Natural killer cell treated with Interleukin-12 subunit alpha and Interleukin-12 subunit beta and Interleukin-15 and Interleukin-18, amount 100 ng/mL, for 72 hours (primary cell): ENCODE measurements around the gene GMPPB. TPM values are rescaled to one million over a fixed set of nuclear protein-coding genes. Genes with fewer than 3 reads are reported as not detected.
A peak's percentile ranks its signal among the peaks of the same experiment; 100 is the strongest.
"Not testable (repeated sequence)": the region's sequence is repeated elsewhere in the genome, so short reads cannot be mapped to it uniquely, and the experiment has no call there.

ENCODE experiments used
- ATAC-seq, 2 donors: fragments of 150-1000 bp; cut with Tn5 transposase in 1 of 2; sonication (Bioruptor Pico), chemical (Tn5 transposase) in 1 of 2; 2 replicates each; pipeline ENCODE4 v1.10.0; 2021
- DNase-seq: peaks from one replicate; pipeline ENCODE4 v3.0.0; 2022; ENCODE audit warnings: low spot score
- H3K27ac Mint-ChIP-seq, 2 donors: 1 replicate in 1 of 2; 2 replicates in 1 of 2; pipeline ENCODE4 v1.8.0; 2022; ENCODE audit warnings: mixed read lengths in 2 of 2, mild to moderate bottlenecking in 1 of 2, moderate library complexity in 1 of 2
- H3K27me3 Mint-ChIP-seq, 2 donors: 1 replicate in 1 of 2; 2 replicates in 1 of 2; pipeline ENCODE4 v1.8.0; 2022; ENCODE audit warnings: mixed read lengths in 2 of 2
- H3K36me3 Mint-ChIP-seq: one replicate; pipeline ENCODE4 v1.8.0; 2022; ENCODE audit warnings: mixed read lengths
- H3K4me1 Mint-ChIP-seq, 2 donors: 1 replicate in 1 of 2; 2 replicates in 1 of 2; pipeline ENCODE4 v1.8.0; 2022; ENCODE audit warnings: low read depth in 2 of 2, mixed read lengths in 2 of 2, mild to moderate bottlenecking in 1 of 2
- H3K4me3 Mint-ChIP-seq: one replicate; pipeline ENCODE4 v1.8.0; 2022; ENCODE audit warnings: mixed read lengths
- H3K9me3 Mint-ChIP-seq: 2 replicates; pipeline ENCODE4 v1.8.0; 2022; ENCODE audit warnings: mixed read lengths
- total RNA-seq, 2 donors: library from RNA; stranded (reverse); gene quantifications; one replicate each; pipeline ENCODE4 v1.2.3, GENCODE V29; 2022

GMPPB gene
- total RNA-seq, result 100 to 1,000 TPM in 1 of 2 donors, 10 to 100 TPM in 1; 83.5 to 110 TPM

GRCh38 chr3:49723628-49724551, at the start of gene GMPPB:
Gene GMPPB, minus strand, starts transcription at chr3:49723951. Its CDS starts 225 bp downstream, at chr3:49723726.
- DNase-seq (peak; percentile 98), ATAC-seq (peak; percentile 92 to 94)
- Mint-ChIP-seq H3K27me3 (no peaks in the 10 kb centered on the region), H3K9me3 (no peaks in the 10 kb centered on the region), H3K4me3 (peak within 1 kb of the TSS; percentile 89), H3K36me3 (no peaks in the 10 kb centered on the region), H3K4me1 (peaks cover 23 to 33% of the 10 kb centered on the region in 2 donors), H3K27ac (peak within 1 kb of the TSS; percentile 93 to 97)

- H3K36me3 Mint-ChIP-seq, result no peaks in the 10 kb centered on the region
- ATAC-seq, result no peak
These were observed 49.0 kb upstream of the GMPPB start for GRCh38 chr3:49772703-49773102.

GRCh38 chr3:49771340-49771938, 47.7 kb upstream of the GMPPB start:
- Mint-ChIP-seq H3K36me3 (no peaks in the 10 kb centered on the region), H3K9me3 (no peaks in the 10 kb centered on the region), H3K27me3 (no peaks in the 10 kb centered on the region), H3K4me3 (no peak overlapping the region), H3K27ac (no peak overlapping the region), H3K4me1 (peaks cover 0 to 12% of the 10 kb centered on the region in 2 donors)
- DNase-seq (no peak), ATAC-seq (no peak)

More at GRCh38 chr3:49772703-49773102, 49.0 kb upstream of the GMPPB start:
- peaks cover 0 to 11% of the 10 kb centered on the region in 2 donors for H3K4me1 Mint-ChIP-seq
- no peaks in the 10 kb centered on the region for H3K27me3 Mint-ChIP-seq
- H3K9me3 Mint-ChIP-seq, result no peaks in the 10 kb centered on the region
- H3K27ac Mint-ChIP-seq, result no peak overlapping the region
- H3K4me3 Mint-ChIP-seq, result no peak overlapping the region
- DNase-seq, result no peak

- H3K27ac Mint-ChIP-seq, result no peak overlapping the region
These were observed 46.2 kb upstream of the GMPPB start for GRCh38 chr3:49769926-49770325.

DNA sequence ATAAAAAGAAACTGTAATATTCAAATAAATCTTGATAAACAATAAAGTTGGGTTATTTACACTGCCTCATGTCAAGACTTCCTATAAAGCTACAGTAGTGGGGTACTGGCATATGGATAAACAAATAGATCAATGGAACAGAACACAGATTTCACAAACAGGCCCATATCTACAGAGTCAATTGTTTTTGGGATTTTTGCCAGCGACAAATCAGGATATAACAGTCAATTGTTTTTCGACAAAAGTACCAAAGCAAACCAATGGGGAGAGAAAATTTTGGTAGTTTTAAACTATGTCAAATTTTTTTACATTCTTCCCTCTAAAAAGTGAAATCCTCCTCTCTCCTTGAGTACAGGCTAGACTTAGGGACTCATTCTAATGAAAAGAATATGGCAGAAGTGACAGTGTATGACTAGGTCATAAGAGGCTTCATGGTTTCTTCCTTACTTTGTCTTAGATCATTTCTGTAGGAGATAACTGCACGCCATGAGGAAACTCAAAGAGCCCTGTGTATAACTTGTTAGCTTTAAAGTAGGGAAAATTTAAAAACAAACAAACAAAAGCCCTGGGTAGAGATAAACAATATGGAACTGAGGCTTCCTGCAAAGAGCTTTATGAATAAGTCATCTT, 45.6 kb upstream of the GMPPB start:
- Mint-ChIP-seq H3K4me1 (peaks cover 6 to 9% of the 10 kb centered on the region in 2 donors), H3K9me3 (no peaks in the 10 kb centered on the region), H3K27me3 (no peaks in the 10 kb centered on the region), H3K4me3 (no peak overlapping the region), H3K27ac (no peak overlapping the region), H3K36me3 (no peaks in the 10 kb centered on the region)
- DNase-seq (no peak), ATAC-seq (no peak)

More at GRCh38 chr3:49769926-49770325, 46.2 kb upstream of the GMPPB start:
- H3K36me3 Mint-ChIP-seq, result no peaks in the 10 kb centered on the region
- no peak for DNase-seq
- H3K27me3 Mint-ChIP-seq, result no peaks in the 10 kb centered on the region
- no peaks in the 10 kb centered on the region for H3K9me3 Mint-ChIP-seq
- no peak for ATAC-seq
- H3K4me1 Mint-ChIP-seq, result peaks cover under 1 to 9% of the 10 kb centered on the region in 2 donors
- H3K4me3 Mint-ChIP-seq, result no peak overlapping the region

DNA sequence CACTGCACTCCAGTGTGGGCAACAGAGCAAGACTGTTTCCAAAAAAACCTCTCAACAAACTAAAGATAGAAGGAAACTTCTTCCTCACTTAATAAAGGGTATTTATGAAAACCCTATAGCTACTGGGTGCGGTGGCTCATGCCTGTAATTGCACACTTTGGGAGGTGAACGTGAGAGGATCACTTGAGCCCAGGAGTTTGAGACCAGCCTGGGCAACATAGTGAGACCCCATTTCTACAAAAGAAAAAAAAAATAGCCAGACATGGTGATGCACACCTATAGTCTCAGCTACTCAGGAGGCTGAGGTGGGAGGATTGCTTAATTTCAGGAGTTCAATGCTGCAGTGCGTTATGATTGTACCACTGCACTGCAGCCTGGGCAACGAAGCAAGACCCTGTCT, 40.2 kb upstream of the GMPPB start:
- no peak overlapping the region for H3K4me3 Mint-ChIP-seq
- no peaks in the 10 kb centered on the region for H3K9me3 Mint-ChIP-seq
- no peak overlapping the region for H3K27ac Mint-ChIP-seq
- no peaks in the 10 kb centered on the region for H3K36me3 Mint-ChIP-seq
- ATAC-seq, result no peak
- H3K4me1 Mint-ChIP-seq, result peaks cover 6 to 7% of the 10 kb centered on the region in 2 donors
- H3K27me3 Mint-ChIP-seq, result no peaks in the 10 kb centered on the region
- no peak for DNase-seq

GRCh38 chr3:49761661-49762060, 37.9 kb upstream of the GMPPB start:
- DNase-seq, result no peak
- Mint-ChIP-seq H3K4me3 (no peak overlapping the region), H3K4me1 (peaks cover 11 to 16% of the 10 kb centered on the region in 2 donors), H3K9me3 (no peaks in the 10 kb centered on the region), H3K36me3 (no peaks in the 10 kb centered on the region), H3K27ac (no peak overlapping the region), H3K27me3 (no peaks in the 10 kb centered on the region)
- ATAC-seq, result no peak

DNA sequence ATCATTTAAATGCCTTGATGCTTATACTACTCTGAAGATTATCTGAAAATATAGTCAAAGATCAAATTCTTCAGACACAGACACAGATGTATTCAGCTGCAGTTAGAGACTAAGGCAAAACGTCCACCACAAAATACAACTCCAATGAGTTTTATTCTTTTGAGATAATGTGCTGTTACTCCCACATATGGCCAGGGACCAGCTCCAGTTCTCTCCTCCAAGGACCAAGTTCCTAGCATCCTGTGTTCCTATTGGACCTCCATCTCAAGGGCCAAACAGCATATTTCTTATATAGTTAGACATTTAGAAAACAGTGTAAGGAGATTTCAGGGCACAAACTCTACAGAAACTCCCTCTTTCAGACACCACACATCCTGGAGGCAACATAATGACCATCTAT, 35.5 kb upstream of the GMPPB start:
- no peak for ATAC-seq
- no peak for DNase-seq
- Mint-ChIP-seq H3K9me3 (no peaks in the 10 kb centered on the region), H3K27ac (peak overlapping the region in 1 of 2 donors; percentile 35), H3K4me1 (peaks cover 23 to 25% of the 10 kb centered on the region in 2 donors), H3K4me3 (no peak overlapping the region), H3K27me3 (no peaks in the 10 kb centered on the region), H3K36me3 (no peaks in the 10 kb centered on the region)

DNA sequence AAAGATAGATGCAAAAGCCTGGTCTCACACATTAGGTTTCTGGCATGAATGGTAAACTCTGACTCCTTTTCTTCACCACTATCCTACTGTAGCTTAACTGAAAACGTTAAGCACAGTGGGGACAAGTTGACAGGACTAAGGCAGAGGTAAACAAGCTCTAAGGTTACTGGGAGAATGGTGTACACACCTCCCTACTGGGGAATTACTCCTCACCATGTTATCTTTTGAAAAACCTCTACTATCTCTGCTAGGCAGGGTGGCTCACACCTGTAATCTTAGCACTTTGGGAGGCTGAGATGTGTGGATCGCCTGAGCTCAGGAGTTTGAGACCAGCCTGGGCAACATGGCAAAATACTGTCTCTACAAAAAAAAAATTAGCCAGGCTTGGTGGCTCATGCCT, 33.4 kb upstream of the GMPPB start:
- Mint-ChIP-seq H3K4me1 (peaks cover 32 to 38% of the 10 kb centered on the region in 2 donors), H3K36me3 (no peaks in the 10 kb centered on the region), H3K9me3 (no peaks in the 10 kb centered on the region), H3K27me3 (no peaks in the 10 kb centered on the region), H3K27ac (no peak overlapping the region), H3K4me3 (no peak overlapping the region)
- ATAC-seq, result no peak
- DNase-seq, result no peak

DNA sequence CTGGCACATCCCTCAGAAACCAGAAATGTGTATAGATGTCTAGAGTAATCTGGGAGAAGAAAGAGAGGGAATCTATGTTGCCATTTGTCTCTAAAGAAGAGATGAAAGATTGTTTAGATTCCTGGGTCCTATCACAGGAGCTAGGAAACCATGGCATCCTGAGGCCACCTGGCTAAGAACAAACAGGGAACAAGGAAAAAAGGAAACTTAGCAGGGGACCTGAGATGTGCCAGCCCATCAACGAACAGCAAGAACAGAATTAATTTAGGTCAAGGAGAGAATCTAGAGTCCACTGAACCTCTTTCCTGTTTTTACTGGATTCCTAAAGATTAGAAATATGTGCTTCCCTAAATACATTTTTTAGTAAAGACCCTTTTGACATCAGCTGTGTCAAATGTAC, 32.3 kb upstream of the GMPPB start:
- H3K36me3 Mint-ChIP-seq, result no peaks in the 10 kb centered on the region
- ATAC-seq (no peak), DNase-seq (no peak)
- H3K9me3 Mint-ChIP-seq, result no peaks in the 10 kb centered on the region
- H3K4me1 Mint-ChIP-seq, result peaks cover 32 to 38% of the 10 kb centered on the region in 2 donors
- no peak overlapping the region for H3K4me3 Mint-ChIP-seq
- no peaks in the 10 kb centered on the region for H3K27me3 Mint-ChIP-seq
- H3K27ac Mint-ChIP-seq, result peak overlapping the region in 1 of 2 donors; percentile 6

- H3K9me3 Mint-ChIP-seq, result no peaks in the 10 kb centered on the region
- peaks cover 35 to 42% of the 10 kb centered on the region in 2 donors for H3K4me1 Mint-ChIP-seq
- no peak overlapping the region for H3K4me3 Mint-ChIP-seq
- ATAC-seq (no peak), DNase-seq (no peak)
- no peaks in the 10 kb centered on the region for H3K27me3 Mint-ChIP-seq
- H3K27ac Mint-ChIP-seq, result peak overlapping the region in 1 of 2 donors; percentile 40
- H3K36me3 Mint-ChIP-seq, result no peaks in the 10 kb centered on the region
These were observed 30.8 kb upstream of the GMPPB start for GRCh38 chr3:49754536-49754935.

- Mint-ChIP-seq H3K4me3 (no peak overlapping the region), H3K27me3 (no peaks in the 10 kb centered on the region), H3K4me1 (peaks cover 25 to 32% of the 10 kb centered on the region in 2 donors), H3K36me3 (no peaks in the 10 kb centered on the region), H3K9me3 (no peaks in the 10 kb centered on the region), H3K27ac (no peak overlapping the region)
- ATAC-seq (no peak), DNase-seq (no peak)
These were observed 27.8 kb upstream of the GMPPB start for GRCh38 chr3:49751501-49751900.

- Mint-ChIP-seq H3K36me3 (peaks cover under 1% of the 10 kb centered on the region), H3K4me1 (peaks cover 18 to 19% of the 10 kb centered on the region in 2 donors), H3K27me3 (no peaks in the 10 kb centered on the region), H3K27ac (no peak overlapping the region), H3K9me3 (no peaks in the 10 kb centered on the region), H3K4me3 (no peak overlapping the region)
- ATAC-seq (no peak), DNase-seq (no peak)
These were observed 26.3 kb upstream of the GMPPB start for GRCh38 chr3:49750056-49750455.

- not testable (repeated sequence) for DNase-seq, H3K4me3 Mint-ChIP-seq, ATAC-seq, H3K9me3 Mint-ChIP-seq, H3K36me3 Mint-ChIP-seq, H3K27ac Mint-ChIP-seq, H3K27me3 Mint-ChIP-seq
- H3K4me1 Mint-ChIP-seq, result peaks cover 12 to 14% of the 10 kb centered on the region in 2 donors
These were observed 25.1 kb upstream of the GMPPB start for GRCh38 chr3:49748874-49749273.
